Activated T-cell treated with anti-CD3 and anti-CD28 coated beads for 24 hours (primary cell): Measurements from ENCODE around the gene ACTL6B.

ENCODE experiments used
- DNase-seq: peaks from one replicate; pipeline ENCODE4 v3.0.0-alpha.2; 2020; ENCODE audit warnings: low read depth

Gene ACTL6B

DNA sequence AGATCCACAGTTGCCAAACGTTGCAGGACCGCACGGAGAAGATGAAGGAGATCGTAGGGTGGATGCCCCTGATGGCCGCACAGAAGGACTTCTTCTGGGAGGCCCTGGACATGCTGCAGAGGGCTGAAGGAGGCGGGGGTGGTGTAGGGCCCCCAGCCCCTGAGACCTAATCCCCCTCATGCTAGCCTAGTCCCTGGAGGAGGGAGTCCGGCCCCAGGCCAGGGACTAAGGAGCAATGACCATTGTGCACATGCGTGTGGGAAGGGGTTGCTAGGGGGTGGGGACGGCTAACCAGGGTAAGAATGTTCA lies 55.6 kb downstream of the ACTL6B start:
- no peak for DNase-seq

DNA sequence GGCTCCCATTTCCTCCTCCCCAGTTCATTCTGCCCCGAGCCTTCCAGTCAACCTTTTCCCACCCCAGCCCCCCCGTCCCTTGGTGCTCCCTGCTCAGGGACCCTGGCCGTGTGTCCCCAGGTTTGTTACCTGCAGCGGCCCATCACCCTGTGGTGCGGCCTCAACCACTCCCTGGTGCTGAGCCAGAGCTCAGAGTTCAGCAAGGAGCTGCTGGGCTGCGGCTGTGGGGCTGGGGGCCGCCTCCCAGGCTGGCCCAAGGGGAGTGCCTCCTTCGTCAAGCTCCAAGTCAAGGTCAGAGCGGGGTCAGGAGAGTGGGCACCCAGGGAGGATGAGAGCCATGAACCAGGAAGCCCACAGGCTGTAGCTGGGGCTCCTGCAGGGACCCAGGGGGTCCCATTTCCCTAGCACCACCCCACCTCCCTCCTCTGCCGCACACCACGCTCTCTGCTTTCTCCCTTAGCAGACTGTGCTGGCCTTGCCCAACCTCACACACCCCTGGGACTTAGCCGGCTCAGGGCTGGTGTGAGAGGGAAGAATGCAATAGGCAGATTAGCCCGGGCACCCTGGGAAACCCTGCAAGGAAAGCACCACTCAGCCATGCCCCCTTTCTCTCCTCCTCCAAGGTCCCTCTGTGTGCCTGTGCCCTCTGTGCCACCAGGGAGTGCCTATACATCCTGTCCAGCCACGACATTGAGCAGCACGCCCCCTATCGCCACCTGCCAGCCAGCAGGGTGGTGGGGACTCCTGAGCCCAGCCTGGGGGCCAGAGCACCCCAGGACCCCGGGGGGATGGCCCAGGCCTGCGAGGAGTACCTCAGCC lies 56.1 kb downstream of the ACTL6B start:
- DNase-seq, result no peak

- no peak for DNase-seq
These were observed 57.8 kb downstream of the ACTL6B start for GRCh38 chr7:100598425-100598824.

- no peak for DNase-seq
These were observed 61.1 kb downstream of the ACTL6B start for GRCh38 chr7:100595188-100595587.
